ENCODE measurements around the gene MSH3. TPM values are rescaled to one million over a fixed set of nuclear protein-coding genes. Genes with fewer than 3 reads are reported as not detected.
A peak's percentile ranks its signal among the peaks of the same experiment; 100 is the strongest.

Gene MSH3
- total and polyA plus RNA-seq, 12 donors = 2.6 to 15.1 (median 11.6) TPM

- Histone ChIP-seq H3K27ac (no peak overlapping the region), H3K9me3 (no peaks in the 10 kb centered on the region), H3K36me3 (peaks cover 0 to 19% (median 6%) of the 10 kb centered on the region in 9 donors), H3K27me3 (no peaks in the 10 kb centered on the region), H3K4me1 (peaks cover 0 to 5% (median 0%) of the 10 kb centered on the region in 9 donors), H3K4me3 (no peak overlapping the region)
- ATAC-seq (no peak), DNase-seq (no peak)
- intact Hi-C loops (cut with DNase I) = loop anchor here in 2 of 10 donors (10.0 kb wide), 1 partner anchor 390 kb away; no protein-coding TSS in a partner anchor
- WGBS, 2 donors = 90 to 96% methylated on average over 1 of the region's 1 CpG
- TF ChIP-seq, protein P1, sequence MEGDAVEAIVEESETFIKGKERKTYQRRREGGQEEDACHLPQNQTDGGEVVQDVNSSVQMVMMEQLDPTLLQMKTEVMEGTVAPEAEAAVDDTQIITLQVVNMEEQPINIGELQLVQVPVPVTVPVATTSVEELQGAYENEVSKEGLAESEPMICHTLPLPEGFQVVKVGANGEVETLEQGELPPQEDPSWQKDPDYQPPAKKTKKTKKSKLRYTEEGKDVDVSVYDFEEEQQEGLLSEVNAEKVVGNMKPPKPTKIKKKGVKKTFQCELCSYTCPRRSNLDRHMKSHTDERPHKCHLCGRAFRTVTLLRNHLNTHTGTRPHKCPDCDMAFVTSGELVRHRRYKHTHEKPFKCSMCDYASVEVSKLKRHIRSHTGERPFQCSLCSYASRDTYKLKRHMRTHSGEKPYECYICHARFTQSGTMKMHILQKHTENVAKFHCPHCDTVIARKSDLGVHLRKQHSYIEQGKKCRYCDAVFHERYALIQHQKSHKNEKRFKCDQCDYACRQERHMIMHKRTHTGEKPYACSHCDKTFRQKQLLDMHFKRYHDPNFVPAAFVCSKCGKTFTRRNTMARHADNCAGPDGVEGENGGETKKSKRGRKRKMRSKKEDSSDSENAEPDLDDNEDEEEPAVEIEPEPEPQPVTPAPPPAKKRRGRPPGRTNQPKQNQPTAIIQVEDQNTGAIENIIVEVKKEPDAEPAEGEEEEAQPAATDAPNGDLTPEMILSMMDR (IDR thresholded peaks at IDR 0.05) = peak in 4 of 9 donors; percentile 18 to 37 (median 24)
Observed at GRCh38 chr5:80804332-80804731, 149.9 kb downstream of the MSH3 start.

DNA sequence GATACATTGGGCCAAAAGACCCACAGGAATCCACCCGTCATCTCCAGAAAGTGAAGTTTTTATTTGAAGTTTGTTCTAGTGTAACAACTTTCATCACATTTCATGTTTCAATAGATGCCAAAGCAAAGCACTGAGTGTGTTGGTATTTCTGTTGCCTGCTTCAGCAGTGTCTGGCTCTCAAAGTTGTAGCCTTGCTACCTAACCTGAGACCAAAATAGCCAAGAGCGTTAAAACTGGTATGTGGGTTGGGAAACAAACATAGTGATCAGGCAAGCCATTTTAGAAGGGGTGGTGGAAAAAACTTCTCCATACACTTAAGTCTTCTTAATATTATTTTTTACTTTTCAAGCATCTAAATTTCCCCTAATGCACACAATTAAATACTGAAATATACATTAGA, 150.6 kb downstream of the MSH3 start:
- ATAC-seq = peak in 2 of 8 donors; percentile 59 to 62
- intact Hi-C loops (cut with DNase I) = loop anchor here in 2 of 10 donors (10.0 kb wide), 1 partner anchor 390 kb away; no protein-coding TSS in a partner anchor

DNA sequence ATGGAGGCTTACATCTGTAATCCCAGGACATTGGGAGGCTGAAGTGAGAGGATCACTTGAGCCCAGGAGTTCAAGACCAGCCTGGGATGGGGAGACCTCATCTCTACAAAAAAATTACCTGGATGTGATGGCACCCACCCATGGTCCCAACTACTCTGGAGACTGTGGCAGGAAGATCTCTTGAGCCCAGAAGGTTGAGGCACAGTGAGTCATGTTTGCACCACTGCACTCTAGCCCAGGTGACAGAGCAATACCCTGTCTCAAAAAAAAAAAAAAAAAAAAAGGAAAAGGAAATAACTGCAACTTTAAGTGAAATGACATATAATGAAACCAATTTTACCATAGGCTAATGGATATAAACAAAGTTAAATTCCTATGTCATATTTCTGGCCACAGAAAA, 152.5 kb downstream of the MSH3 start:
- Histone ChIP-seq H3K27me3 (no peaks in the 10 kb centered on the region), H3K4me1 (peaks cover 0 to 5% (median 0%) of the 10 kb centered on the region in 9 donors), H3K9me3 (no peaks in the 10 kb centered on the region), H3K36me3 (peaks cover 0 to 19% (median 0%) of the 10 kb centered on the region in 9 donors), H3K4me3 (no peak overlapping the region), H3K27ac (no peak overlapping the region)
- intact Hi-C loops (cut with DNase I) = loop anchor here in 2 of 10 donors (10.0 kb wide), 1 partner anchor 388 kb away; no protein-coding TSS in a partner anchor
- ATAC-seq (no peak), DNase-seq (no peak)
- TF ChIP-seq, protein P1 (IDR thresholded peaks at IDR 0.05) = no peak

More for the DNA sequence above, 150.6 kb downstream of the MSH3 start:
- H3K27ac ChIP-seq = no peak overlapping the region
- H3K4me1 ChIP-seq = peaks cover 0 to 5% (median 0%) of the 10 kb centered on the region in 9 donors
- H3K27me3 ChIP-seq = no peaks in the 10 kb centered on the region
- H3K9me3 ChIP-seq = no peaks in the 10 kb centered on the region
- 81 to 88% methylated on average over 2 of the region's 2 CpGs for WGBS, 2 donors
- peaks cover 0 to 19% (median 6%) of the 10 kb centered on the region in 9 donors for H3K36me3 ChIP-seq
- H3K4me3 ChIP-seq = no peak overlapping the region
- TF ChIP-seq, protein P1 (IDR thresholded peaks at IDR 0.05) = no peak
- no peak for DNase-seq

- 91 to 94% methylated on average over 3 of the region's 3 CpGs for WGBS, 2 donors
- intact Hi-C loops (cut with DNase I) = loop anchor here in 2 of 10 donors (10.0 kb wide), 1 partner anchor 385 kb away; no protein-coding TSS in a partner anchor
- DNase-seq (no peak), ATAC-seq (no peak)
- Histone ChIP-seq H3K27me3 (no peaks in the 10 kb centered on the region), H3K4me1 (peaks cover 0 to 5% (median 0%) of the 10 kb centered on the region in 9 donors), H3K9me3 (no peaks in the 10 kb centered on the region), H3K4me3 (no peak overlapping the region), H3K36me3 (peaks cover 0 to 34% (median 7%) of the 10 kb centered on the region in 9 donors), H3K27ac (no peak overlapping the region)
- TF ChIP-seq, protein P1 (IDR thresholded peaks at IDR 0.05) = no peak
Observed at GRCh38 chr5:80809451-80809850, 155.0 kb downstream of the MSH3 start.

Measured in heart right ventricle (tissue), 16 donors.